Measurements from ENCODE around the gene WDR62.

GRCh38 chr19:36100476-36100875 lies 45.8 kb downstream of the WDR62 start:
- TF ChIP-seq KLF5 (IDR thresholded peaks at IDR 0.05; ENCODE audit: partially characterized antibody): no peak
- TF ChIP-seq CTCF (IDR thresholded peaks at IDR 0.05 in 2 of 3, conservative IDR thresholded peaks at IDR 0.05 in 1 of 3; ENCODE audit: control insufficient read depth in 2 of 3, extremely low read depth in 1 of 3, insufficient read depth in 1 of 3, low read depth in 3 of 3, low read length in 3 of 3): no peak
- no peak for TF ChIP-seq POLR2A (IDR thresholded peaks at IDR 0.05; ENCODE audit: low read depth, low read length)
